ENCODE results near the gene SPSB2.

DNA sequence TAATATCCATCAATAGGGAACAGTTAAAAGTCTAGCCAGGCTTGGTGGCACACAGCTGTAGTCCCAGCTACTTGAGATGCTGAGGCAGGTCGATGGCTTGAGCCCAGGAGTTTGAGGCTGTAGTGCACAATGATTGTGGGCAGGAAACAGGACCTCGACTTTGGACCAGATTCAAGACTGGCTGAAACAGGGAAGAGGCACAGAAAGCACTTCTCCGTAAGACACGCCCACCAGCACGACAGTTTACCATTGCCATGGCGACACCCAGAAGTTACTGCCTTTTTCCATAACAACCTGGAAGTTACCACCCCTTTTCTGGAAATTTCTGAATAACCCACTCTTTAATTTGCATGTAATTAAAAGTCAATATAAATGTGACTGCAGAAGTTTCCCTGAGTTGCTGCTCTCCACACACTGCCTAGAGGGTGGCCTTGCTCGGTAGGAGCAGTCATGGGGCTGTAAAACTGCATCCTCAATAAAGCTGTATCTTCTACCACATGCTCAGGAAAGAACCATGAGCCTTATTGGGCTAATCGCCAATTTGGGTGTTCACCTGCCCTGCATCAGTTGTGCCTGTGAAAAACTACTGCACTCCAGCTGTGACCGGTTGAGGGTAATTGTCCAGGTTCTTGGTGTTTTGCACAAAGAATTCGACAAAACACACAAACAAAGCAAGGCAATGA lies 26.9 kb upstream of the SPSB2 start:
- TF ChIP-seq EZH2phosphoT487 (IDR thresholded peaks at IDR 0.05; ENCODE audit: insufficient read depth, low read depth) (no peak), EZH2 (IDR thresholded peaks at IDR 0.05; ENCODE audit: insufficient read depth, poor library complexity, severe bottlenecking) (no peak)

All from GM23248 (cell line).